IPS DF 6.9 (cell line): Measurements from ENCODE around the gene BBC3.

Source experiments
- DNase-seq: peaks from one replicate; pipeline ENCODE4 v3.0.0-alpha.2; 2013; ENCODE audit warnings: low read depth, low spot score
- H3K27ac ChIP-seq: one replicate; pipeline ENCODE4 v1.5.1; 2013; ENCODE audit warnings: low read length, control low read depth
- H3K27me3 ChIP-seq: 2 replicates; pipeline ENCODE4 v1.6.1; 2013; ENCODE audit warnings: mild to moderate bottlenecking, low read length; ENCODE audit not compliant: control insufficient read depth, insufficient read depth
- H3K36me3 ChIP-seq: 2 replicates; pipeline ENCODE4 v1.6.1; 2013; ENCODE audit warnings: low read length; ENCODE audit not compliant: control insufficient read depth, insufficient read depth
- H3K4me1 ChIP-seq: 2 replicates; pipeline ENCODE4 v1.6.1; 2013; ENCODE audit warnings: low read length; ENCODE audit not compliant: control insufficient read depth, insufficient read depth
- H3K4me3 ChIP-seq: 2 replicates; pipeline ENCODE4 v1.5.1; 2013; ENCODE audit warnings: mild to moderate bottlenecking, low read length
- H3K9me3 ChIP-seq: 2 replicates; pipeline ENCODE4 v1.6.1; 2013; ENCODE audit warnings: low read length, inconsistent platforms; ENCODE audit not compliant: control insufficient read depth, insufficient read depth
- WGBS: extraction: QIAGEN DNeasy Blood & Tissue Kit; methylation state at CpG from one replicate; pipeline ENCODE4 v1.1.7; 2013; ENCODE audit warnings: mixed read lengths, missing lambda C conversion rate; ENCODE audit not compliant: insufficient read length, insufficient coverage; 5-methylcytosine and 5-hydroxymethylcytosine counted together

Gene BBC3

GRCh38 chr19:47221080-47221841 is 9.7 kb downstream of the BBC3 start:
- Histone ChIP-seq H3K9me3 (no peaks in the 10 kb centered on the region), H3K27me3 (no peaks in the 10 kb centered on the region), H3K36me3 (peaks cover 8% of the 10 kb centered on the region), H3K4me1 (0 out of 2 replicates have a peak, but pooled peaks cover 2% of the 10 kb centered on the region), H3K27ac (no peak overlapping the region), H3K4me3 (no peak overlapping the region)
- no CpG with 5 or more reads among the region's 33 CpGs for WGBS
- no peak for DNase-seq

GRCh38 chr19:47215581-47215980 is 15.4 kb downstream of the BBC3 start:
- H3K36me3 ChIP-seq = peaks cover under 1% of the 10 kb centered on the region; the same call in 1 of the 2 replicates

DNA sequence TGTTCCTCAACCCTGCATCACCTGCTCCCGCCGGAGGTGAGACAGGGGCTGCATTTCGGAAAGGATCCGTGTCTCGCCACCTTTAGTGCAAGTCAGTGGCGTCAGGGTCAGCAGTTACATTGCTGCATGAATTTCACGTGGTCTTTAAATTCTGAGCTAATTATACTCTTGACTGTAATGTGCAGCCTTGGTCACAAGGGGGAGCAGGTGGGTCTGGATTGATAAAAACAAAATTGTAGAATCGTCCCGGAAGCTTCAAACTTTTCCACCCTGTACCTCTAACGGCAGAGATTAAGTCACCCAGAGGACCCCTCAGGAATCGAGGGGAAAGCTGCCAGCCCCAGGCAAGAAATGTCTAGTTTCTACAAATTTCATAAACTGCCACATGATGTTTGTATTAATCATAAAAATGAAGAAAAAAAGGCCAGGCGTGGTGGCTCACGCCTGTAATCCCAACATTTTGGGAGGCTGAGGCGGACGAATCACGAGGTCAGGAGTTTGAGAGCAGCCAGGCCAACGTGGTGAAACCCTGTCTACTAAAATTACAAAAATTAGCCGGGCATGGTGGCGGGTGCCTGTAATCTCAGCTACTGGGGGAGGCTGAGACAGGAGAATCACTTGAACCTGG is 20.2 kb downstream of the BBC3 start:
- WGBS = no CpG with 5 or more reads among the region's 19 CpGs
- no peaks in the 10 kb centered on the region for H3K27me3 ChIP-seq
- no peak overlapping the region for H3K4me3 ChIP-seq
- DNase-seq = no peak
- 0 out of 2 replicates have a peak, but pooled peaks cover 2% of the 10 kb centered on the region for H3K4me1 ChIP-seq
- H3K27ac ChIP-seq = no peak overlapping the region
- H3K36me3 ChIP-seq = peaks cover 16% of the 10 kb centered on the region; the same call in 1 of the 2 replicates
- H3K9me3 ChIP-seq = no peaks in the 10 kb centered on the region

More at GRCh38 chr19:47215581-47215980, 15.4 kb downstream of the BBC3 start:
- WGBS = no CpG with 5 or more reads among the region's 5 CpGs
- no peaks in the 10 kb centered on the region for H3K9me3 ChIP-seq
- no peak for DNase-seq
- H3K4me3 ChIP-seq = no peak overlapping the region
- no peaks in the 10 kb centered on the region for H3K27me3 ChIP-seq
- H3K27ac ChIP-seq = no peak overlapping the region
- 0 out of 2 replicates have a peak, but pooled peaks cover under 1% of the 10 kb centered on the region for H3K4me1 ChIP-seq

DNA sequence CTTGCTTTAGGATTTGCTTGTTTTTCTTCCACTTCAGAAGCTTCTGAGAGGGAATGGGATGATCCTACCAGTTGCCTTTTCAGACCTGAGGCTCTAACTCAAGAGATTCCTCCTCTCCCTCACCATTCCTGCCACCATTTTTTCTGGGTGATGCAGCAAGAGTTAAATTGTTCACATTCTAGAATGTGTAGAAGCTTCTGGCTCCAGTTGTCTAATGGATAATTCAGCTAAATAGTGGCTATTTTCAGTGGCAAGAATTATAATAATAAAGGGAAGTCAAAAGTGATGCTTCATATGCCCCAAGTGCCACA is 20.9 kb downstream of the BBC3 start:
- Histone ChIP-seq H3K9me3 (no peaks in the 10 kb centered on the region), H3K27me3 (no peaks in the 10 kb centered on the region), H3K4me1 (0 out of 2 replicates have a peak, but pooled peaks cover 2% of the 10 kb centered on the region), H3K36me3 (peaks cover 18% of the 10 kb centered on the region; the same call in 1 of the 2 replicates), H3K4me3 (no peak overlapping the region), H3K27ac (no peak overlapping the region)
- no peak for DNase-seq

GRCh38 chr19:47209319-47210179 is 21.4 kb downstream of the BBC3 start:
- no peak for DNase-seq
- no CpG with 5 or more reads among the region's 13 CpGs for WGBS
- Histone ChIP-seq H3K4me3 (no peak overlapping the region), H3K27ac (no peak overlapping the region), H3K4me1 (0 out of 2 replicates have a peak, but pooled peaks cover 2% of the 10 kb centered on the region), H3K9me3 (no peaks in the 10 kb centered on the region), H3K27me3 (no peaks in the 10 kb centered on the region), H3K36me3 (peaks cover 18% of the 10 kb centered on the region; the same call in 1 of the 2 replicates)

- Histone ChIP-seq H3K9me3 (no peaks in the 10 kb centered on the region), H3K36me3 (peaks cover 21% of the 10 kb centered on the region; the same call in 1 of the 2 replicates), H3K27ac (no peak overlapping the region), H3K27me3 (no peaks in the 10 kb centered on the region), H3K4me1 (no peaks in the 10 kb centered on the region), H3K4me3 (no peak overlapping the region)
- no peak for DNase-seq
- no CpG with 5 or more reads among the region's 3 CpGs for WGBS
These were observed 27.7 kb downstream of the BBC3 start for GRCh38 chr19:47203254-47203653.

DNA sequence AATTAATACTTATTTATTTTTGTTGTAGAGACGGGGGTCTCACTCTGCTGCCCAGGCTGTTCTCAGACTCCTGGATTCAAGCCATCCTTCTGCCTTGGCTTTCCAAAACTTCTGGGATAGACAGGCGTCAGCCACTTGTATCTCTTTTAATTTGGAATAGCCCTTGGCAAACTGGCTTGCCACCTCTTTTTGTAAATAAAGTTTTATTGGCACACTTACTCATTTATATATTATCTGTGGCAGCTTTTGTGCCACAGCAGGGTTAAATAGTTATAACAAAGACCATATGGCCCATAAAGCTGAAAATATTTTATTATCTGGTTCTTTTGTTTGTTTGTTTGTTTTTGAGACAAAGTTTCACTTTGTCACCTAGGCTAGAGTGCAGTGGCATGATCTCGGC is 30.5 kb downstream of the BBC3 start:
- H3K4me1 ChIP-seq = no peaks in the 10 kb centered on the region
- no peak for DNase-seq
- no CpG with 5 or more reads among the region's 3 CpGs for WGBS
- no peak overlapping the region for H3K27ac ChIP-seq
- no peaks in the 10 kb centered on the region for H3K27me3 ChIP-seq
- no peak overlapping the region for H3K4me3 ChIP-seq
- H3K9me3 ChIP-seq = no peaks in the 10 kb centered on the region
- peaks cover 16% of the 10 kb centered on the region; the same call in 1 of the 2 replicates for H3K36me3 ChIP-seq

- DNase-seq = no peak
- no peak overlapping the region for H3K4me3 ChIP-seq
- H3K4me1 ChIP-seq = no peaks in the 10 kb centered on the region
- no peaks in the 10 kb centered on the region for H3K27me3 ChIP-seq
- no peaks in the 10 kb centered on the region for H3K9me3 ChIP-seq
- no peak overlapping the region for H3K27ac ChIP-seq
- peaks cover 16% of the 10 kb centered on the region; the same call in 1 of the 2 replicates for H3K36me3 ChIP-seq
- no CpG with 5 or more reads among the region's 4 CpGs for WGBS
These were observed 33.9 kb downstream of the BBC3 start for GRCh38 chr19:47197141-47197540.

- no peak for DNase-seq
- Histone ChIP-seq H3K27me3 (no peaks in the 10 kb centered on the region), H3K36me3 (peaks cover 19% of the 10 kb centered on the region; the same call in 1 of the 2 replicates), H3K27ac (no peak overlapping the region), H3K4me3 (no peak overlapping the region), H3K4me1 (no peaks in the 10 kb centered on the region), H3K9me3 (no peaks in the 10 kb centered on the region)
- WGBS = no CpG with 5 or more reads among the region's 1 CpG
These were observed 35.6 kb downstream of the BBC3 start for GRCh38 chr19:47195434-47195833.

DNA sequence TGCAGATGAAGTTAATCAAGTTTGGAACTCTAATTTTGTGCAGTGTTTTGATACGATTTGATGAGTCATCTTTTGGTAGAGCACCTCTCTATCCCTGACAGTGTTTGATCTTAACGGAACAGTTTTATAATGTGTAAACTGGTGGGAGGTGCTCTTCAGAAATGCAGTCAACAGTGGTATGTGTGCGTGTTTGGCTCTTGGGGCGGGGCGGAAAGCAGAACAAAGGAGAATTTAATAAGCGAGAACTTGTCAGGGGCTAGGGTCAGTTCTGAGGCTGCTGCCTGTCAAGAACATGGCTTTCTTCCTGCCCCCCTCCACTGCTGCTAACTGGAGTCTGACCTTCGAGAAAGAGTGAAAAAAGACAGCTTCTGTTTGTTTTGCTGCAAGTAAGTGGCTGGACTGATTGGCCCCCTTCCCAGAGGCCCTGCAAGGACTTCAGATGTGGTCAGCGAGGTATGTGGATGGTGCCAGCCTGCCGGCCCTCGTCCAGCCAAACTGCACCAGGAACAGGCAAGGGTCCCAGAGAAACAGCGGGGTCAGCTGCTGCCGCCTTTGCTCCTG is 40.8 kb downstream of the BBC3 start:
- no CpG with 5 or more reads among the region's 12 CpGs for WGBS
- DNase-seq = no peak
- Histone ChIP-seq H3K36me3 (peaks cover 10% of the 10 kb centered on the region; the same call in 1 of the 2 replicates), H3K27me3 (no peaks in the 10 kb centered on the region), H3K9me3 (no peaks in the 10 kb centered on the region), H3K4me1 (no peaks in the 10 kb centered on the region), H3K4me3 (no peak overlapping the region), H3K27ac (no peak overlapping the region)
